Peyer's patch (tissue), 4 donors: Measurements from ENCODE around the gene SPRING1.
"Not testable (repeated sequence)": the region's sequence is repeated elsewhere in the genome, so short reads cannot be mapped to it uniquely, and the experiment has no call there.

Experiments used
- POLR2A ChIP-seq, 2 donors: fragments of 450-650 bp; IDR thresholded peaks; one replicate each; pipeline ENCODE4 v1.5.1; 2017; ENCODE audit warnings: antibody characterized with exemption in 2 of 2, mild to moderate bottlenecking in 2 of 2, moderate library complexity in 2 of 2
- TF ChIP-seq, protein P1 (sequence below), 6 experiments: fragments of 450-650 bp in 4 of 6; fragments of 200-600 bp in 2 of 6; sonication (generic) in 1 of 6; IDR thresholded peaks; one replicate each; pipeline ENCODE4 v1.5.1; 2017 to 2019; ENCODE audit warnings: antibody characterized with exemption in 6 of 6, mild to moderate bottlenecking in 3 of 6, moderate library complexity in 1 of 6

DNA sequence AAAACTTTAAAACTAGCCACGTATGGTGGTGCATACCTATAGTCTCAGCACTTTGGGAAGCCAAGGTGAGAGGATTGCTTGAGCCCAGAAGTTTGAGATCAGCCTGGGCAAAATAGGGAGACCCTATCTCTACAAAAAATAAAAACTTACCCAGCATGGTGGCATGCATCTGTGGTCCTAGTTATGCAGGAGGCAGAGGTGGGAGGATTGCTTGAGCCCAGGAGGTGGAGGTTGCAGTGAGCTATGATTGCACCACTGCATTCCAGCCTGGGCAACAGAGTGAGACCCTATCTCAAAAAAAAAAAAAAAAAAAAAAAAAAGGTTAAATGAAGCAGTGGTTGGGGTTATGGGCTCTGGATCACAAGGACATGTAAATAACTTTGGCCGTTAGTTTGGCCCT is 4.9 kb upstream of the SPRING1 start:
- TF ChIP-seq POLR2A (IDR thresholded peaks at IDR 0.05): not testable (repeated sequence)
- TF ChIP-seq, protein P1, sequence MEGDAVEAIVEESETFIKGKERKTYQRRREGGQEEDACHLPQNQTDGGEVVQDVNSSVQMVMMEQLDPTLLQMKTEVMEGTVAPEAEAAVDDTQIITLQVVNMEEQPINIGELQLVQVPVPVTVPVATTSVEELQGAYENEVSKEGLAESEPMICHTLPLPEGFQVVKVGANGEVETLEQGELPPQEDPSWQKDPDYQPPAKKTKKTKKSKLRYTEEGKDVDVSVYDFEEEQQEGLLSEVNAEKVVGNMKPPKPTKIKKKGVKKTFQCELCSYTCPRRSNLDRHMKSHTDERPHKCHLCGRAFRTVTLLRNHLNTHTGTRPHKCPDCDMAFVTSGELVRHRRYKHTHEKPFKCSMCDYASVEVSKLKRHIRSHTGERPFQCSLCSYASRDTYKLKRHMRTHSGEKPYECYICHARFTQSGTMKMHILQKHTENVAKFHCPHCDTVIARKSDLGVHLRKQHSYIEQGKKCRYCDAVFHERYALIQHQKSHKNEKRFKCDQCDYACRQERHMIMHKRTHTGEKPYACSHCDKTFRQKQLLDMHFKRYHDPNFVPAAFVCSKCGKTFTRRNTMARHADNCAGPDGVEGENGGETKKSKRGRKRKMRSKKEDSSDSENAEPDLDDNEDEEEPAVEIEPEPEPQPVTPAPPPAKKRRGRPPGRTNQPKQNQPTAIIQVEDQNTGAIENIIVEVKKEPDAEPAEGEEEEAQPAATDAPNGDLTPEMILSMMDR (IDR thresholded peaks at IDR 0.05): not testable (repeated sequence)
